Measurements from ENCODE around the gene CCDC142.

DNA sequence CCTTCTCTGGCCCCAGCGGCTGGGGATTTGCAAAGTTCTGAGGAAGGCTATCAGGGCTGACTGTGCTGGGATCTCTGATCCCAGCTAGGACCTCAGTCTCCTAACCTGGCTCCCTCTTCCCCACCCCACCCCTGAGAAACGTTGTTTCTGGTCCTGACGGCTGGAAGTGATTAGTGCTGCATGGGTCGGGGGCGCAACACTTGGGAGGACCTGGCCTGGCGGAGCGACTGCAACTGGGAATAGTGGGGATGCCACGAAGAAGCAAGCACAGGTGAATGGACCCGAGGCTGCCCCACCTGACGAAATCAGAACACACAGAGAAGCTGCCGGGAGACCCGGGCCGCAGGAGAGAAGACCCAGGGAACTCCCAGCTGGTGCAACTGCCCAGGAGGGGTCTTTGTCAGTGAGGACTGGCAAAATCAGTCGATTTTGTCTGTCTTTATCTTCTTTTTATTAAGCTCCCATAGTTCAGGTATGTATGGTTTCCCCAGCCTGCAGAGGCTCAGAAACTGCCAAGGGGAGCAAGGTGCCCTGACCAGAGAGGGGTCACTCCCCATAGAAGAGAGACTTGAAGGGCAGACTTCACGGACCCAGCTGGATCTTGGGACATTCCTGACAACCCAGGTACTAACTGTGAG lies 17.3 kb upstream of the CCDC142 start:
- TF ChIP-seq EP300 (IDR thresholded peaks at IDR 0.05) (no peak), CTCF (IDR thresholded peaks at IDR 0.05) (no peak), POLR2A (IDR thresholded peaks at IDR 0.05) (no peak), POLR2AphosphoS5 (IDR thresholded peaks at IDR 0.05) (no peak)
